Activated CD4-positive, alpha-beta T cell treated with anti-CD3 and anti-CD28 coated beads for 1 hour (primary cell): Measurements from ENCODE around the gene EEF1AKMT3.

Experiments used
- DNase-seq: peaks from one replicate; pipeline ENCODE4 v3.0.0-alpha.2; 2020

EEF1AKMT3 gene

DNA sequence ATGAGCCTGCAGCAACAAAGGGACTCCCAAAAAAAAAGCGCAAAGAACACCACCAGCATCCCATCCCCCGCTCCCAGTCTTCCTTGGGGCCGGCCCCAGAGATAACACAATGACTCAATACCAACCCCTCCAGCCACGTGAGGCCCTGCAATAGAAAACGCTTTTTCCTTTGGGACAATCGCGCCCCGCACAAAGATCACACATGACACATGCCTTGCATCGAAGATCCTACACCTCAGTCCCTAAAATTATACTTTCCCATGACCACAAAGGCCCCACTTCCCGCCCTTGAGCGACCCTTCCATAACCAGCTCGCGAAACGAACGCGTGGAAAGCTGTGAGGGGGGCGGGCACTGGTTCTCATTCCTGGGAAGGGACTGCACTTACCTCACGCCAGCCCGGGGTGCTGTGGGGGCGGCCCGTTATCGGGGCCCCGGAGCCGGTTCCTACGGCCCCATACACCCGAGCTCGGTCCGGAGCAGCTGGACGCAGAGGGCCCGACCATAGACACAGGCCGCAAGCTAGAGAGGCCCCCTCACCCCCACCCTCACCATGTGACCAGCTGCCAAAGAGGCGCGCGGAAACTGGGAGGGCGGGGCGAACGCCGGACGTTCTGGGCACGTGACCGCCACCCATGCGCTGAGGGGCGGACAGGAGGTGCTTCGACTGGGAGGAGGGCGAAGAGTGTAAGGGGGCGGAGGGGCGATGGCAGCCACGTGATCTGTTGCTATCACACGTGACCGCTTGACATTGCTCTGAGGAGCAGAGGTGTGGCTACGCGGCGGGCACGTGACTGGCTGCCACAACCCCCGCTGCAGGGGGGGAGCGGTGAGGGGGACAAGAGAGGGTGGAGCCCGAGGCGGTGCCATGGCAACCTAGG lies 20.4 kb upstream of the EEF1AKMT3 start, which contains the start of gene CDK4:
TSS of gene CDK4 (minus strand) at position 523 of the 880 bp plus-strand sequence. CDS start 593 bp downstream, outside the sequence.
- DNase-seq: peak; percentile 96

DNA sequence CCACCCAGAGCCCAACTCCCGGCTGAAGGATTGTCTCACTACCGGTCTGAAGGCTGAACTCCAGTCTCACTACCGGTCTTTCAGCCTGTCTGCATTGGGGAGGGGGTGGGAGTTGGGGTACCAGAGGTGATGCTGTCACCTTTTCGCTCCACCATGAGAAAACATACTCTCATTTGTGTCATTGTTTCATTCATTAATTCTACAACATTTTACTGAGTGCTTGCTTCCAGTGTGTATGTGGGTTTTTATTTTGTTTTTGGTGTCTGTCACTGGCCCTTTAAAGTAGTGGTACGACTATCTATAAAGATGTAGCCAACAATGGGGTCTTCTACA lies 19.8 kb upstream of the EEF1AKMT3 start:
- no peak for DNase-seq

DNA sequence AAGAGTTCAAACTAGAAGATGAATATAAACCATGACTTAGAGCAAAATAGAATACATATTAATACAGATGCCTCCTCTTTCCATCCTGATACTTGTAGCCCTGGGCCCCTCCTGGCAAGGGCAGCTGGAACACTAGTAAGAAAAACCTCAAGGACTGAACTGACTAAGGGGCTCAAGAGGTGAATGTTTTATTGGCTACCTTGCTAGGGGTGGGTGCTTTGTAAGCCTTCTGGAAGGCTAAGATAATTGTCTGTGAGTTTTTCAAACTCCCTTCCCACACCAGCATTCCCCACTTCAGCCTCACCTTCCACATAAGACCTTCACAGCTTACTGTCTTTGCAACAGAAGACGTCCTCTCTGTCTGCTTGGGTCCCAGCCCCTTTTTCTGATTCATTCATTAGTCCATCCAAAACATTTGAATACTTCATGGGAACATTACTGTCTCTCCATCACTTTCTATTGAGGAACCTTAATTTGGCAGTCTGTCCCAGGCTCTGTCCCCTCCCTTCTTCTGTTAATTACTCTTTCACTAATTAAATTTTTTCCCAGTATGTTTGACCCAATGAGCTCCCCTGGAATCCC lies 18.6 kb upstream of the EEF1AKMT3 start:
- DNase-seq: no peak

DNA sequence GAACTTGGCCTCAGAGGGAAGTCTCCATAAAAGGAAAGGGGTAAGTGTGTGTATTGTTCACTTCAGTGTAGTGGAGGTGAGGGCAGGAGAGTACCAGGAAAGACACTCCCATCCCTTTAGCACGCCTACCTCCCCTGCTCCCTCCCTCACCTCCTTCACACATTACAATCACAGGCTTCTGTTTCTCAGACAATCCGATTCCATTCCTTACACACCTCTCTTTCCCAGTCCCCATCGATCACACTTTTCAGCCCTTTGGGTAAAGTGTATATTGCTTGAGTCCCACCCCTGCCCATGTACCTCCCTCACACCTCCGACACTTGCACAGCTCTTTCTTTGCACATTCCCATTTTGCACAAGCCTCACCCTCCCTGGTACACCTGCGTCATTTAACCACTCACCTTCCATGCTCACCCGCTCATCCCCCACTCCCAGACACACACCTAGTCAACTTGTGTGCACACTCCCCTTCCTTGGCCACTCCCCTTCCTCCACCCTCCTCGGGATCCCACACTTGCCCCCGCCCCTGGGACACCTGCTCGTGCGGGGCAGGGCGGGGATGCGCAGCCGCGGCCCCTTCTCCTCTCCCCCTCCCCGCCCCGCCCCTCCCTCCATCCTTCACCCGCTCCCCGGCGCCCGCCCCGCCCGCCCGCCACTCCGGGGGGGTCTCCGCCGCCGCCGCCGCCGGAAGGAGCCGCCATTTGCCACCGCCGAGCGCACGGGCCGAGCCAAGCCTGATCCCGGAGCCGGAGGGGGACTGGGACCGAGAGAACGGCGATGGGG lies 17.8 kb upstream of the EEF1AKMT3 start, which contains the start of gene MARCHF9:
TSS of gene MARCHF9 (plus strand) at position 693 of the 783 bp plus-strand sequence. CDS start 426 bp downstream, outside the sequence.
- peak; percentile 73 for DNase-seq

DNA sequence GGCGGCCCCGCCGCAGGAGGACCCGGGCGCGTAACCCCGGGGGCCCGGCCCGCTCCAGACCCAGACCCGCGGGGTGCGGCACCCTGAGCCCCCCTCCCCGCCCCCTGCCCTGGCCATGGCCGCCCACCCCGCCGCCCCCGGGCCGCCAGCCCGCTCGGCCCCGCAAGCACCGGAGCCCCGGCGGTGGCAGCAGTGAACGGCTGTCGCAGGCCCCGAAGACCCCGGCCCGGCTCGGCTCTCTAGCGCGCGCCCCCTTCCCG lies 17.3 kb upstream of the EEF1AKMT3 start:
- no peak for DNase-seq

DNA sequence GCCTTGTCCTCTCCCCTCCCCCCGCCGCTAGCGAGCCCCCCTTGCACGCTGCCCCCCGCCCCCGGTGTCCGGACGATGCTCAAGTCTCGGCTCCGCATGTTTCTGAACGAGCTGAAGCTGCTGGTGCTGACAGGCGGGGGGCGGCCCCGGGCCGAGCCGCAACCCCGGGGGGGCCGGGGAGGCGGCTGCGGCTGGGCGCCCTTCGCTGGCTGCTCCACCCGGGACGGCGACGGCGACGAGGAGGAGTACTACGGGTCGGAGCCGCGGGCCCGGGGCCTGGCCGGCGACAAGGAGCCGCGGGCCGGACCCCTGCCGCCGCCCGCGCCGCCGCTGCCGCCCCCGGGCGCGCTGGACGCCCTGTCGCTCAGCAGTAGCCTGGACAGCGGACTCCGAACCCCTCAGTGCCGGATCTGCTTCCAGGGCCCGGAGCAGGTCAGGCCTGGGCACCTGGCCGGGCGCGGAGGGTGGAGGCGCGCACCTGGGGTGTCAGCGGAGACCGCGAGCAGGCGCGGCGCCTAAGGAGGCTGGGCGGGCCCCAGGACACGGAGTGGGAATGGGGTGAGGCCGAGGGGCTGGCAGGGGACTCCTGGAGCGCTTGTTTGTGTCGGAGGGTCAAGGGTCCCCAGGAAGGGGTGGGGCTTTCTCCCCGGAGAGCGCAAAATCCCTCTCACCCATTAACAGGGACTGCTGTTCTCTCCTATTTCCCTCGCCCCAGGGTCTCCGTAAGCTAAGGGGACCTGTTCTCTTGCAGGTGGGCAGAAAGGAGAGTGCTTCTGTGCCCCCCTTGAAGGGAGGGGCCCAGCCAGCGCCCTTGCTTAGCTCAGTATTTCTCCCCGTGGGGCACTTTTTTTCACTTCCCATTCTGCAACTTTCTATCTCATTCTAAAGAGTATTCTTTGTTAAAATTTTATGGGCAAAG lies 16.7 kb upstream of the EEF1AKMT3 start:
- DNase-seq: no peak

DNA sequence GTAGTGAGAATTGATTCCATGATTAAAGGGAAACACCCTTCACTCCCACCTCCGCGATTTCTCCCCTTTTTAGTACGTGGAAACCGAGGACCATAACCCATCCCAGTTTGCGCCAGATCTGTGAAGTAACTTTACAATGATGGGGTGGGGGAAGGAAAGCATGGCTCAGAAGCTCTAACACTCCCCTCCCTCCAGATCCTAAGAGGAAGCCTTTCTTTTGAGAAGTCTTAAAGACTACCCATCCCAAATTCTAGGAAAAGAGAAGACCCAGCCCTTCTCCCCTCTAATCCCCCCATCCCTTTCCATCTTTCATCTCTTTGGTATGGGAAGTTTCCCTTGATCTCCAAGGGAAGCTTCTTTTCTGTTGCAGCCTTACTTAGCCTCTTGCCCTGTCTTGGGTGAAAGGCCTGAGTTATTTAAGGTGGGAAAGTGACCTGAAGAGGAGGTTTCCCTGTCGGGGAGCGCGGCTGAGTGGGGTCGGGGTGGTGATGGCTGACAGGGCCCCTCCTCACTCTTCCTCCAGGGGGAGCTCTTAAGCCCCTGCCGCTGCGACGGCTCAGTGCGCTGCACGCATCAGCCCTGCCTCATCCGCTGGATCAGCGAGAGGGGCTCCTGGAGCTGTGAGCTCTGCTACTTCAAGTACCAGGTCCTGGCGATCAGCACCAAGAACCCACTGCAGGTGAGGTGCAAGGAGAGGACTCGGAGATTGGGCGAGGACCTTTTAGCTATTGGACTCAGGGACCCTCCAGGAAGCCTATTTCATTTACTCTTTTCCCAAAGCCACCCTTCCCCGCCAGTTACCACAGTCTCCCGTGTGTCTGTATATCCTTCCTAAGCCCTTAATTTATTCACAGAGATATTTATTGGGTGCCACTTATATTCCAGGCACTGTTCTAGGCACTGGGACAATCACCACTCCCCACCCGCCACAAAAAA lies 15.7 kb upstream of the EEF1AKMT3 start:
- peak; percentile 60 for DNase-seq

DNA sequence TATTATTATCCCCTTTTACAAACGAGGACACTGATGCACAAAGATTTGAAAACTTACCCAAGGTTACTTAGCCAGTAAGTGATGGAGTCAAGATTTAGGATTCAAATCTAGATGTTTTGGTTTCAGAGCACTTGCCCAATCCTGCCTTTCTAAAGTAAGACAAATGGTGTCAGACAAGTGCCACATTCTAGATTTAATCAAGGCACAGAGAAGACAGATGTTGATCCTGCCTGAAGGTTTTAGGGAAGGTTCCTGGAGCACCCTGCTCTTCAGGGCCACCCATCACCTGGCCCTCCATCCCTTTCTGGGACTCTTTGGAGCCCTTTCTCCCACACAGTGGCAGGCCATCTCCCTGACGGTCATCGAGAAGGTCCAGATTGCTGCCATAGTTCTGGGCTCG lies 14.6 kb upstream of the EEF1AKMT3 start:
- DNase-seq: no peak

DNA sequence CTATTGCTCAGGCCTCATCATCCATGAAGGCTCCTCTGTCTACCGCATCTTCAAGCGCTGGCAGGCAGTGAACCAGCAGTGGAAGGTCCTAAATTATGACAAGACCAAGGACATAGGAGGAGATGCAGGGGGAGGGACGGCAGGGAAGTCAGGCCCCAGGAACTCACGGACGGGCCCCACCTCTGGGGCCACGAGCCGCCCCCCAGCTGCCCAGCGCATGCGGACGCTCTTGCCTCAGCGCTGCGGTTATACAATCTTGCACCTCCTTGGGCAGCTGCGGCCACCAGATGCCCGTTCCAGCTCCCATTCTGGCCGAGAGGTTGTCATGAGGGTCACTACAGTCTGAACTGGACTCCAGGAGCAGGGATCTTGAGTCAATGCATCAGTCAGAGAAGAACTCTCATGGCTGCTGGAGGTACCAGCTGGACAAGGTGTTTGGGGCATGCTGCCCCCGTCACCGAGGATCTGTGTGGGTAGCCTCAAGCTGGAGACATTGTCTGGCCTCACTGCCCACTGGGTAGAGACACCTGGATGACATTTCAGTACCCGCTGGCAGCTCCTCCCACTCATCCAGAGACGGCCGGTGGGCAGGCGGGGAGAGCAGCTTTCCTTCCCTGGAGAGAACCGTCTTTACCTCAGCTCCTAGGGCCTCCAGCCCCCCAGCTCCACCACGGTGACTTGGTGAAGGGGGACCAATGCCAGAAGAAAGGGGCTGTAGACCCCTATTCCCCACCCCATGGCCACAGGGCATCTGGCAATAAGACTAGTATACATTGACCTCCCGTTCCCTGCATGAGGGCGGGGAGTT lies 13.7 kb upstream of the EEF1AKMT3 start:
- DNase-seq: no peak

DNA sequence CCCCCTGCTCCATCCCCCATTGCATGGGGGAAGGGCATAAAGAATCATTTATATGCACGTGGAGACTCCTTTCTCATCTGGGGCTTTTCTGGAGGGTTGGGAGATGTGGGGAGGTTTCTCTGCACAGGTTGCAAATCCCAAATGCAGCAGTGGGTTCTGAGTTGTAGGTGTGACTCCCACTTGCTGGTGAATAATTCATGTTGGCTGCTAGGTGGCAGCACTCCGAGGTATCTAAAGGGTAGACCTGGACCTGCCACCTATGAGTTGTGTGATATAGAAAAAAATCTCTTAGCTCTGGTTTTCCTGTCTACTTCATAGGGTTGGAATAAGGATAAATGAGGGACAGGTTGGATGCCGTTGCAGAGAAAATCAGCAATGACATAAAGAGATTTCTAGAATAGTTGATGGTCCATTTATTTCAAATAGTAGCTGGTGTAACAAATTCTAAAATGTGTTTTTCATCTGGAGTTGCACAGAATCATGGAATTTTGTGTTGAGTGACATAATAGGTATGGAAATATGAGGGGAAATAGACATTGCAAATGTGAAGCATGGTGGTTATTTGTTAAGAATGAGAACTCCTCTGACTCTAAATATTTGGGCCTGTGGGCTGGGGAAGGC lies 12.9 kb upstream of the EEF1AKMT3 start:
- no peak for DNase-seq

DNA sequence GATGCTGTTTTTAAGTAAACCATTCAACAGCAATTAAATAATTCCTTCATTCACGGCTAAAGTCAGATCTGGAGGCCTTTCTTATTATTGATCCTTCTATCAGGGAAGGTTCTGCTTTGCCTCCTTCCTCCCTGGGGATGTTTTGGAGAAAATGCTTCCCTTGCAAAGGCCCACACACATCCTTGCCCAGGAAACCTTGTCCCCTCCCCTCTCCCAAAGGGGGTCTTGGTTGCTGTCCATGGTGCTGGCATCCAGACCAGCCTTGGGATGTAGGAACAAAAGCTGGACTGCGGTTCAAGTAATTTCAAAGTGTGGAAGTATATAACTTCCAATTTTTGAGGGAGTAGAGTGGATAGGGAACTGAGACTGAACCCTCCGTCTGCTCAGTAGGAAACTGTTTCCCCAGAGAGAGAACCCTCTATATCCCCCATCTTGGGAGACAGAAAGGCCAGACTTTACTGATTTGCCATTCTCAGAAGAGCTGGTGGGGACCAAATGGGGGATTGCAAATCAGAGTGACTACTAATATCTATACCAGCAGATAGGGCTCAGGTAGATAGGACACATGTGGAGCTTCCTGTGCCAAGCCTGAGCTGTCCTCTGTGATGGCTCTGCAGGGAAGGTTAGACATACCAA lies 11.9 kb upstream of the EEF1AKMT3 start:
- DNase-seq: no peak

DNA sequence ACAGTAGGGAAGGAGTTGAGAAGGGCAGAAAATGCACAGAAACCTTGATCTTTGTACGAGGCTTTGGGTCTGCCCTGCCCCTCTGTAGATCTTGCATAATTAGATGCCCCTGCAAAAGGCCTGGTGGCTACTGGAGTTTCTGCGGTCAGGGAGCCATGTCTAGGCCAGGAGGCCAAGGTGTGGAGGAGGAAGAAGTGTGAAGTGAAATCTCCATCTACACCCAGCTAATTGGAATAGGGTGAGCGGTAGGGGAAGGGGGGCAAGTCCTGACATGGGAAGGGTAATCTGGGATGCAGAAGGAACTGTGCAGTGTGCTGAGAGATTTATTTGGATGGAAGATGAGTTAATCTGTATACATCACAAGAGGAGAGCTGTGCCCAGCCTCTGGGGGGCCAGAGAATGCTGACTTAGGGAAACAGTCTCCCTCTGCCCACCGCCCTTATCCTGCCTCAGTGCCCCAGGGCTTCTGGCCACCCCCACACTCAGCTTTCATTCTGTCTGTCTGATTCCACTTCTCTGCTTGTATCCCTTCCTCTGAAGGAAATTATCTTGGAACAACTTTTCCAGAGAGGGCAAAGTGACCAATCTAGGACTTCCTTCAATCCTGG lies 10.9 kb upstream of the EEF1AKMT3 start:
- no peak for DNase-seq

DNA sequence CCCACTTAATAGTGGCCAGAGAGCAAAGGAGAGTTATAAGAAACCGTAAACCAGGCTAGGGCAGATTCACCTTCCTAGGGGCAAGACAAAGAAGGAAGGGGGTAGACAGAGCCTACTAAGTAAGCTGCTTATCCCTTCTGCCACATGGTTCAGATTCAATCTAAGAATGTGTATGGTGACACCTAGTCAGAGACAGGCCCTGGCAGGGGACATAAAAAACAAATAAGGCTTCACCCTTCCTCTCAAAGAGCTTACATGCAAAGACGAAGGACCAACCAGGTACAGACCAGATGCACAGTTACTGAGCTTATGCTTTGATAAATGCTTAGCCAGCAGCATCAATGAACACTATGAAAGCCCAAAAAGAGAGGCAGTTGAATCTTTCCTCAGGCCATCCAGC lies 10.0 kb upstream of the EEF1AKMT3 start:
- no peak for DNase-seq

DNA sequence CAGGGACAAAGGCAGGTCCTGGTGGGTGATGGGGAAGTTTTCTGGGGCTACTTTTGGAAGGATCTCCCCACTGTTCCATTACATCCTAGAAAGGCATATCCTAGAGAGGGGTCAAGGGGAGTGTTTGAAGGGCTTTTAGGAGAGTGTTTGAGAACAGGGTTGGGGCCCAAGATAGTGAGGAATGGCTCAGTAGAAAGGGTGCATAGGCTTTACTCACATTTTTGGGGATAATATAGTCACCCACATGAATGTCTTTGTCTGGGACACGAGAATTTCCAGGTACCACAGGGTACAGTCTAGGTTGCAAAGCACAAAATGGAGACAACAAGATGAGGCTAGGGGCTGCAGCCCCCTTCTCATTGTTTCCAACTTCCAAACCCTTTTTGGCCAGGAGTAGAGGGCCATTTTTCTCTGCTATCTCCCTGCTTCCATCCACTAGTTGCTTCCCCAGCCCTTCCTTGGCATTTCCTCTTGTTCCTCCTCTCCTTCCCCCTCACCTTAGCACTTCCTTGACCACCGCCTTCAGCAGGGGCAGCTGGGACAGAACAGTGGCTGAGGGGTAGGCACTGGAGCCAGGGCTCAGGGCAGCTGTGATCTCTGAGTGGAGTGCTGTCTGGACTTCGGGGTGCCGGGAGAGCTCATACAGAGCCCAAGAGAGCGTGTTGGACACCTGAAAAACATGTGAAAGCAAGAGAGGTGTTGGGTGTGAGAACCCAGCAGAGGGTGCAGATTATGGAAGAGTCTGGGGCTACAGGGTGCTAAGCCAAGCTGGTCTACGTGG lies 8.3 kb upstream of the EEF1AKMT3 start:
- no peak for DNase-seq

DNA sequence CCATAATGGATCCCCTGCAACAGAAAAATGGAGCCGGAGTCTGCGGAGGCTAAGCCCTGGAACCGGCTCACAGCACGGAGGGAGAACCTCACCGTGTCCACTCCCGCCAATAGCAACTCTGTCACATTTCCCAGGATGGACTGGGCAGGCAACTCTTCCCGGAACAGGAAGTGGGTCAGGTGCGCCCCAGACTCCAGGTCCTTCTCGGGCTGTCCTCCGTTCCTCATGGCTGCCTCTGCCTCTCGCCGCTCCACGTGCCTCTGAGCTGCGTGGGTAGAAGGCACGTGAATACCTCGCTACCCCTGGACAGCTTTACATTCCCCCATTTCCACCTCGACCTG lies 7.8 kb upstream of the EEF1AKMT3 start:
- no peak for DNase-seq

DNA sequence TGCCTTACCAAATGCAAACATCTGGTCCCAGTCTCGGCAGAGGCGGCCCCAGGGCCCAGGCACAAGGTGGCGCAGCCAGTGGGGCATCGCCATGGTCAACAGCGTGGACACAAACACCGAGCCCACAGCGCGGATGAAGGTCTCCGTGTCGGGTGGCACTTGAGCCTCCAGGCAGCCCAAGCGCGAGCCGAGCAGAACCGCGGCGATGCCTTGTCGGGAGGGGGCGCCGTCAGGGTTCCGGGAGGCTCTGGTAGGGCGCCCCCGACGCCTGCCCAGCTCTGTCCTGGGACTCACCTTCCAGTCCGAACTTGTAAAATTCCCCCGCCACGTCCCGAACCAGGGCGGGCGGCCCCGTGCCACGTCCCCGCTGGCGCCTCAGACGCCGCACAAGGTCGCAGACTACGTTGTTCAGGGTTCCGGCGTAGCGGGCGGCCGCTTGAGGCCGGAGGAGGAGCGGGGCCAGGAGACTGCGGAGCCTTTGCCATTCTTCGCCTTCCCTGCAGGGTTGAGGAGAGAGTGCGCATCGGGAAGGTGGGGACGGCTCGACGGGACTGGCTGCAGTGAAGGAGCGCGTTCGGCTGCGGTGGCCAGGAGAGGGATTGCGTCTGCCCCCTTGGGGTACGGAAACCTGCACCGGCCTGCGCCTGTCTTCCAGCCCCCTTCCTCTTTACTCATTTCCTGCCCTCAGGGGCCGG lies 7.3 kb upstream of the EEF1AKMT3 start:
- peak; percentile 31 for DNase-seq

DNA sequence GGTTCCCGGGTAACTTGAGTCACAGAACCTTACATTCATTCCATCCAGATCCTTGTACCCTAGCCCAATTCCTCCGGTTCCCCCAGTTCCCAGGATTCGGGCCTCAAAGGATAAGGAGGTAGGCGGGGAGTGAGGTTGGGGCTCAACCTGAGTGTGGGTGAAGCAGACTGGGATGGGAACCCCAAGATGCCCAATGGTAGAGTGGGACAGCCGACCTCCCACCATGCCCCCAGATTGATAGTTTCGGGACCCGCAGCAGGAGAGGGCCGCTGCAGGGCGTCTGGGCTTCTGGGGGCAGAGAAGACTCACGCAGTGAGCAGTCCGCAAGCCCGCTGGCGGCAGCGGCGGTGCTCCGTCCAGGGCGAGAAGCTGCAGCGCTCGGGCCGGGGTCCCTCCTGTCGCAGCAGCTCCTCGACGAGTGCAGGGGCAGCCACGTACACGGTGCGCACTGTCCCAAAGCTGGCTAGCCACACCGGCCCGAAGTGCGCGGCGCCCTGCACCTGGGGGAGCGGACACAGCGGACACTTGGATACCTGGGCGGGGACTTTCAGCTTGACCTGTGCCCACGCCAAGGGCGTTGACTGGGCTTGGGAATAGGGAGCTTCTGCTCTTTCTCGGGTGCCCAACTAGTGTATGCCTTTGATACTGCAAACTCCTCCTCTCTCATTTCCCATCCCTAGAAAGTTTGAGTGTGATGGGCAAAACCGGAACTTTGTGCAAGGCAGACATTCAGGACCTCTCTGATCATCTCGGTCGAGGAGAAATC lies 6.5 kb upstream of the EEF1AKMT3 start:
- DNase-seq: no peak
